Measurements from ENCODE around the gene NDUFB8.
"Not testable (repeated sequence)": the region's sequence is repeated elsewhere in the genome, so short reads cannot be mapped to it uniquely, and the experiment has no call there.

The NDUFB8 gene

GRCh38 chr10:100529475-100530298 is at the start of gene NDUFB8:
TSS of gene NDUFB8 (minus strand) at chr10:100529871. CDS start at chr10:100529851, 20 bp downstream.
- DNase-seq (ENCODE audit: low spot score) = peak; percentile 33

DNA sequence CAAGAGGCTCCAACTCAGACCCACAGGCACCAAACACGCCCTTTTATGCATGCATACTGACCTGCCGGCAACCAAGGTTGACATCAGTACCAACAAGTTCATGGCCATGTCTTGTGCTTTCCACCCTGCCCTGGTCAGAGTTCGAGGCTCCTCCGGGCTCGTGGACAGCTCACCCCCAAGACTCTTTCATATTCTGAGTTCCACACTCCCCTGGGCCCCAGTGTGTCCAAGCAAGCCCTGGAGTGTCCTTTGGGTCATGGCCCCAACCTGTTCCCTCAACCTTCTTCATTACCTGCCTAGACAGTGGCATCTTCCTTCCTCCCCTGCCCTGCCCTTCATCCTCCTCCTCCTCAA is 46.6 kb upstream of the NDUFB8 start:
- DNase-seq (ENCODE audit: low spot score) = no peak

- DNase-seq (ENCODE audit: low spot score) = no peak
Observed at GRCh38 chr10:100575585-100576281, 46.1 kb upstream of the NDUFB8 start.

DNA sequence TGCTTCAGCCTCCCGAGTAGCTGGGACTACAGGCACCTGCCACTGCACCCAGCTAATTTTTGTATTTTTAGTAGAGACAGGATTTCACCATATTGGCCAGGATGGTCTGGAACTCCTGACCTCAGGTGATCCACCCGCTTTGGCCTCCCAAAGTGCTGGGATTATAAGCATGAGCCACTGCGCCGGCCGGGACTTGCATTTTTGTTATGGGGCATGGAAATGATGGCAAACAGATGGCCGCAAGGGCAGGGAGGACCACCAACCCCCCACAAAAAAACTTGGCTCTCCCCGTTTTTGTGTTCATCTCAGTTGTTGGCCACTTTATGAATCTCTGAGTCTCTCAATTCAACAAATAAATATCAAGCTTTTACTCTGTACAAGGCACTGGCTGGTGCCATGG is 45.5 kb upstream of the NDUFB8 start:
- not testable (repeated sequence) for DNase-seq (ENCODE audit: low spot score)

DNA sequence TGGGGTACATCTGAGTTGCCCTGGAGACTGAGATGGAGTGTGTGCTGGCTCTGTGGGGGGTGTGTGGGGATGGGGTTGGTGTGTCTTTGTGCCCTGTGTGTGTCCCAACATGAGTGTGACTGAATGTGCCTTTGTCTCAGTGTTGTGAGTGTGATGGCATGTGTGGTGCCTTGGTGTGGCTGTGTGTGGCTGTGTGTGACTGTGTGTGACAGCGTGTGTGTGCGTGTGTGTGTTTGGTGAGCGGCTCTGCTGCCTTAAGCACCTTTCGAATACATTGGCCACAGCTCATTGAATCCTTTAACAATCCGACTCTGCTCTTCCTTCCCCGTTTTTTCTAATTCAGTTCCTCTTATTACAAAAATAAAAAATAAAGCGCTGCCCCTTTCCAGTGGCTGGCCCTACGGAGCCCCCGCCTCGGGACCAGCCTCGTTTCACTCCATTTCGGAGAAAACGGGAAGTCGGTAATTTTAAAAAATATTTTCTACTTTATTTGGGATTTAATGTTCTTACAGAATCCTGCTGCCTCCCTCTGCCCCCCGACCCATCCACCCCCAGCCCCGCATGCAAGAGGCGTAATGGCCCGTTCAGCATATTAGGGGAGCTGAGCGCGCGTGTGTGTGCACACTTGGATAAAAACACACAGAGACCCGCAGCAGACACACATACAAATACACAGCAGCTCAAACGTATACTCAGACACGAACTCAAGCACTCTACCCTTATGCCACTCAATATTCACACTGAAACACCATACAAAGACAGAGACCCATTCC is 41.6 kb upstream of the NDUFB8 start:
- DNase-seq (ENCODE audit: low spot score) = no peak

- DNase-seq (ENCODE audit: low spot score) = no peak
Observed at GRCh38 chr10:100570506-100570905, 40.8 kb upstream of the NDUFB8 start.

- DNase-seq (ENCODE audit: low spot score) = peak; percentile 54
Observed at GRCh38 chr10:100569687-100570481, 40.2 kb upstream of the NDUFB8 start.

- DNase-seq (ENCODE audit: low spot score) = no peak
Observed at GRCh38 chr10:100568912-100569311, 39.2 kb upstream of the NDUFB8 start.

DNA sequence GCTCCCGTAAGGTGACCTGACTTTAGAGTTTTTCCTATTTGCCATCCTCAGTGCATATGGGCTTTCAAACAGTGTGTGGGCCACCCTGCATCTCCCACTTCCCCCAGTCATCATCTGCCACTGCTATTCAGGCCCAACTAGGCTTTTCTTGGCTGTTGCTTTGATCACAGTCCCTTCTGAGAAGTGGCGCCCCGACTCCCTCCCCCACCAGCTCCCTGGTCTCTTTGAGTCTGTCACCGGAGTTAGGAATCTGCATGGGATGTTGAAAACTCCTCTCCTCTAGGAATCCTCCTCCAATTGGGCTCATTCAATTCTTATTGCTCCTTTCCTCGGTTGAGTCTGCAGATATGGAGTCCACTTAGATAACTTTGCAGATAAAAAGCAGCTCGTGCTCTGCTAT is 38.2 kb upstream of the NDUFB8 start:
- no peak for DNase-seq (ENCODE audit: low spot score)

GRCh38 chr10:100567249-100567648 is 37.6 kb upstream of the NDUFB8 start:
- DNase-seq (ENCODE audit: low spot score) = no peak

- DNase-seq (ENCODE audit: low spot score) = no peak
Observed at GRCh38 chr10:100566561-100566960, 36.9 kb upstream of the NDUFB8 start.

DNA sequence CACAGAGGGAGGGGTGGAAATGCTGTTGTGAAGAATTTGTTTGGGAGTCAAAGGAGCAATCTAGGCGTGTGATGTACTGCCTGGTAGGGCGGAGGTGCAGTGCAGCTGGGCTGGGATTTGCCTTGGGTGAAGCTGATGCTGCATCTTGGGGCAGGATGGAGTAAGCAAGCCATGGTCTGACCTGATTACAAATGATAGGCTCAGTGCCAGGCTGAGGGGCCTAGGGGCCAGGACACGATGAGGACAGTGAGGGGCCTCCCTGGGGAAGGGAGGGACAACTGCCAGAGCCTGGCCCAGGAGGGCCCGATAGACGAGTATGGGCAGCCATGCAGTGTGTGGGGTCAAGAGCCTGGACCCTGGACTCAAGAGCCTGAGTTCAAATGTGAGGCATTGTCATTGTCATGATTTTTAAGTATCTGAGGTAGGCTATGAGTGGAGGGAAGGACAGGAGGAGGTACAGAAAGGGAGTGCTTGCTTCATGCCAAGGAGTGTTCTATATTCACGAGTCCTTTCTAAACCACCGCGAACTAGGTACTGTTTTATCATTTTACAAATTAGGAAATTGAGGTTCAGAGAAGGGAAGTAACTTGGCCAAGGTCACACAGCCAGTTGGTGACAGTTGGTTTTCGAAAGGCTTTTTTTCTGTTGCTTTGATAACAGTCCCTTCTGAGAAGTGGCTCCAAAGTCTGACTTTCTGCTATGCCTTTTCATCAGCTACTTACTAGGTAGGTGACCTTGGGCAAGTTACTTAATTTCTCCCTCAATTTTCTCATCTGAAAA is 35.7 kb upstream of the NDUFB8 start:
- DNase-seq (ENCODE audit: low spot score) = no peak

DNA sequence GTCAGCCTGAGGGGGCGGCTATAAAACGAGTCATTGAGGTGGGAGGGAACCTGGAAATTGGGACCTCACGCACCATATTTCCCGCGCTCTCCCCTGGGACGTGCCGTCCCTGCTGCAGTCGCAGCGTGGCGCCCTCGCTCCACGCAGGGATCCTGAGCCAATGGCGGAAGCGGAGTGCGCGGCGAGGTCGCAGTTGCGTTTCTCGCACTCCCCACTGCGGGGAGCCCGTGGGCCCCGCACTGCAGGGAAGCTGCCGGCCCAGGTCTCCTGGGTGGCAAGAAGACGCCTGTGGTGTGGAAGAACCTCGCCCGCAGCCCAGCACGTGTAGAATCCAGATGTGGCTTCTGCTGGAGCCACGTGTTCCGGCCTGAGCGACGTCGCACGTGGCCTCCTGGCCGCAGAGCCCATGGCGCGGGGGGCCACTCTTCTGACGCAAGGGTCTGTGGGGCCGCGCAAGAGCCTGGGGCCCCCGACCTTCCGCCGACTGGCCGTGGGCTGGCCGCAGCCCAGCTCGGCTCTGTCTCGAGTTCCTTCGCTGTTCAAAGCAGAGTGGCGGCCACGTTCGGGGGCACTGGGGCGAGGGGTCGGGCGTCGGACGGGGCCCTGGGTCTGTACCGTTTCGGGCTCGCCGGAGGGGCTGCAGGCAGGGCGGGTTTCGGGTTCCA is 32.5 kb upstream of the NDUFB8 start:
- peak; percentile 75 for DNase-seq (ENCODE audit: low spot score)

DNA sequence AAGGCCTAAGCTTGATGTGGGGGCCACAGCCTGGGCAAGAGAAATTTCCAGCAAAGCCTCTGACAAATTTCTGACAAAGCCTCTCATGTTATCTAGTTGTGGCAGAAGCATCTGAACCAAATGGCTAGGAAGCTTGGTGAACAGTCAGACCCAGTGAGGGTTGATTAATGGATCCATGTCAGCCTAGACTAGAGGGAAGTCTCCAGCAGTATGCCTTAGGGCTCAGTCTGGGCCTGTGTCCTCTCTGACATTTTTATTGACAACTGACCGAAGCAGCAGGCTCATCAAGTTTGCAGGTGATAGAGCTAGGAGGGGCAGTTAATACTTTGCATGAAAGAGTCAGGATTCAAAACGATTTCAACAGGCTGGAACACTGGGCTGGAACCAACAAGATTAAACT is 31.3 kb upstream of the NDUFB8 start:
- DNase-seq (ENCODE audit: low spot score) = no peak

DNA sequence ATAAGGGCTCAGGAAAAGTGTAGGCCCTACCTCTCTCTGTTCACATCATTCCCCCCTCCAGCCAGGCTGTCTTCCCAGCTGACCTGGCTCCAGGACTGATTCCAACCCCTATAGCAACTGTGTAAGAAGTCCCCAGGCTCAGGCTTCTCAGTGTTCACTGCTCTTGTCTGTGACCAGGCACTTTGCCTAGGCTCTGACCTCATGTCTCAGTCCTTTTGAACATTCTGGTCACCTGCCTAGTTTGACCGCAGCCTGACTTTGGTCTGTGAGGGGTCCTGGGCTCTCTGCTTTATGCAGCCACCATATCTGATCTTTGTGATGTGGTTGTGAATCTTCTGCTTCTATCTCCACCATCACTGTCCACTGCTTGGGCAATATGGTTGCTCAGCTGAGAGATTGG is 30.6 kb upstream of the NDUFB8 start:
- DNase-seq (ENCODE audit: low spot score) = no peak

DNA sequence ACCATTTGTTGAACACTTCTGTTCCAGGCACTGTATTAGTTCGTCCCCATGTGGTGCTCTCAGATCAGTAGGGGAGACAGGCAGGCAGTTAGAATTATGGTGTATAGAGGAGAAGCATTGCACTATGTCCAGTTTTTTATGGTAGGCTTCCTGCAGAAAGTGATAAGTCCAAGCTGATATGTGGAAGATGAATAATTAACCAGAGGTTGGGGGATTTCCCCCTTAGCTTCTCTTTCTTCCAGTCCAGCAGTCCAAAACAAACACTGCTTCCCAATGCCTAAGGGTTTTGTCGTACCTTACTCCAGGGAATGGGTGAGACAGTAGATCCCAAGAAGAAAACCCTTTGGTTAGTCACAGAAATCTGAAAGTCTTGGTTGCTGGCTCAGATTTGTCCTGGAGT is 25.2 kb upstream of the NDUFB8 start:
- no peak for DNase-seq (ENCODE audit: low spot score)

DNA sequence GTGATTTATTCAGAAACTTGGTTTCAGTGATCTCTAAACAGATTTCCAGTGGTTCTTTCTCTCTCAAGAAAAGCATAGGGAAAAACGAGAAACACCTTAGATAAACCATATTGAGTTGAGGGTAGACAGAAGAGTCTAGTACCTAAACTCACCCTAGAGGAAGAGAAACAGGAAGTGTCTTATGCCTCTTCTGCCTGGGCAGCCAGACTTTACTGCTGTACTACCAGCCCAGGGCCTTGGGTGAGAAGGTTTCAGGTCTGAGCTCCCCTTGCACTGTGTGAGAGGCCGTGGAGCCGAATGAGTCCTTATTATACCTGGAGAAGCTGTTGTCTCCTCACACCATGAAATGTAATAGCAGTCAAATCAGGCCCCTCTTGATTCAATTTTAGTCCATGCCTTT is 24.3 kb upstream of the NDUFB8 start:
- DNase-seq (ENCODE audit: low spot score) = no peak

GRCh38 chr10:100551738-100552137 is 22.1 kb upstream of the NDUFB8 start:
- no peak for DNase-seq (ENCODE audit: low spot score)

DNA sequence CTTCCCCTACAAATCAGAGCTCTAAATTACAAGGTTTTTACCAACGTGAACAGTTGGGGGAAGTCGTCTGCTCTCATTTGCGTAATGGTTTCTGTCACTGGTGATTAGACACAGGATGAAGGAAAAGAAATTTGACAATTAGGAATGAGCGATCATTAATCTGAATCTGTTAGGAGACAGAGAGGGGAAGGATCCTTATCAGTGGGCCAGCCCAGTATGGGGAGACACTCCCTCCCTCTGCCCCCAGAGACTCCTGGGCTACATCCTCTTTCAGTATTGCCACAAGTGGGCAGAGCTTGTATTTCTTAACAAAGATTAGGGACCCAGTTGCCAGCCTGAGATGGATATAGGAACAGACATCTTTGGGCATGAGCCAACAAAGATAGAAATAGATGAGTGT is 21.5 kb upstream of the NDUFB8 start:
- no peak for DNase-seq (ENCODE audit: low spot score)

DNA sequence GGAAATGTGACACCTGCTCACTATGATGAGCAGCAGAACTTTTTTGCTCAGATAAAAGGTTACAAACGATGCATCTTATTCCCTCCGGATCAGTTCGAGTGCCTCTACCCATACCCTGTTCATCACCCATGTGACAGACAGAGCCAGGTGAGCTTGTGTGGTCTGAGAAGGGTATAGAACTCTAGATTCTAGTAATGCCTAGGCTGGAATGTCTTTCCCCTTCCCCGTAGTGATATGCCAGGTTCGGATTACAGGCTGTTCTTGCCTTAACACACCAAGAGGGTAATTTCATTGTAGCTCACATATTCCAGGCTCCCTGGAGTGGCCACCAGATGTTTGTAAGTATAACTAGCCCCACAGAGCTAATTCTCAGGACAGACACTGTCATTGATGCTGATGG is 15.3 kb upstream of the NDUFB8 start:
- no peak for DNase-seq (ENCODE audit: low spot score)

DNA sequence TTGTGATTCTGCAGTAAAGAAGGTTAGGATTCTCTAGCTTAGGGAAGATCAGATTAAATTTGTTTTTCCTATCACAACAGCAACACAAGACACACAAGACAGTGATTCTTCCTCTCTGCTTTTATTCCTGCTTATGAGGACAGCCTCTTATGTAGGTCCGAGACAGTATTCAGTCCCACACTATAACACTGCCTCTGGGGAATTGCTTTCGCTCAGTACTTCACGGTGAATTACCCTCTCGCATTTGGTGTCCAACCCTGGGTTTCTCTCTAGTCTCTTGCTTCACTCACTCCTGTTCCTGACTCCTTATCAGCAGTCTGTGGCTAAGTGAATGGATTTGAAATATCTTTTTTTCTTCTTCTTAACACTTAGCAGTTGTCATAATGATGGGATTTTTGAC is 7.8 kb upstream of the NDUFB8 start:
- no peak for DNase-seq (ENCODE audit: low spot score)

All from SW480 (cell line).